Posterior vena cava (tissue), 2 donors: ENCODE data around the gene ELFN1. TPM values are rescaled to one million over a fixed set of nuclear protein-coding genes. Genes with fewer than 3 reads are reported as not detected.

ENCODE experiments used
- DNase-seq: peaks from one replicate; pipeline ENCODE4 v3.0.0-alpha.2; 2020; ENCODE audit warnings: low spot score
- intact Hi-C, 2 donors: fragments of 100-400 bp; cut with DNase I; formaldehyde crosslinking; loops; one replicate each; pipeline versions ENCODE4 v1.14.1 to v1.14.2; 2022 to 2023
- total RNA-seq, 2 donors: library from RNA; stranded (reverse); fragmentation: NEBNext Ultra II Directional; extraction: Animal tissue kit (Norgen Biotek cat#: 25700); gene quantifications; one replicate each; pipeline ENCODE4 v1.2.1, GENCODE V29; 2021
- donor health status: DM: yes; HTN: yes; CAD: no.
- donor health status: DM: yes; HTN: yes; CAD: no.

ELFN1 gene
- total RNA-seq, 2 donors from 2014 or later: 1.2 to 1.8 TPM

DNA sequence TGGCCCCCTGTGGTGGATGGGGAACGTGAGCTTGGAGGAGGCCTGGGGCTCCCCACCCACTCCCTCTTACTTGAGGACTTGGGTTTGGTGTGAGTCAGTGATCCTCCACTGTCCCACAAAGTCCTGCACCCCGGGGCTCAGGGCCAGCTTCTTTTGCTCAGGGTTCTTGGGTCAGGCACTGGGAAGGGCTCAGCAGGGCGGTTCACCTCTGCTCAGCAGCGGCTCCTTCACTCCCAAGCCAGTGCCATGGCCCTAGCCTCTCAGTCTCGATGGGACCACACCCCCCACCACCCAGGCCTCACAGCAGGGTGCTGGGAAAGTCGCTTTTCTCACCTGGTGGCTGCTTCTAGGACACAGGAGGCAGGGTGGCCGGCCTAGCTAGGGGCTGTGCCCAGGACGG, 59.1 kb downstream of the ELFN1 start:
- intact Hi-C loops: no loop called here
- no peak for DNase-seq

DNA sequence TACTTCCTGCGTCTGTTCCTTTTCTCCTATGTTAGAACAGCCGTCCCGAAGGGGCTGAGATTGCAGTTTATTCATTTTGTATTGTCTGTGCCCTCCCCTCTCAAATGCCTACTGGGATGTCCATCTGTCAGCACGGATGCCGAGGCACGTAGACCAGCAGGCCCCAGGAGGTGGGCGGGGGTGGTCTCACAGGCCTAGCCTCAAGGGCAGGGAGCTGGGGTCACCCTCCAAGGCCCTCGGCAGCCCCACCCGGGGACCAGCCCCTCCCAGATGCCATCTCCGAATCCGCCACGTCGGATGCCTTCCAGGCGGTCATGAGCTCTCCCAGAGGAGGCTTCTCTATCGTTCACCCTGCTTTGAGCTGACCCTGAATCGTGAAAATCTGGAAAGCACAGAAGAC, 59.7 kb downstream of the ELFN1 start:
- intact Hi-C loops: no loop called here
- no peak for DNase-seq

DNA sequence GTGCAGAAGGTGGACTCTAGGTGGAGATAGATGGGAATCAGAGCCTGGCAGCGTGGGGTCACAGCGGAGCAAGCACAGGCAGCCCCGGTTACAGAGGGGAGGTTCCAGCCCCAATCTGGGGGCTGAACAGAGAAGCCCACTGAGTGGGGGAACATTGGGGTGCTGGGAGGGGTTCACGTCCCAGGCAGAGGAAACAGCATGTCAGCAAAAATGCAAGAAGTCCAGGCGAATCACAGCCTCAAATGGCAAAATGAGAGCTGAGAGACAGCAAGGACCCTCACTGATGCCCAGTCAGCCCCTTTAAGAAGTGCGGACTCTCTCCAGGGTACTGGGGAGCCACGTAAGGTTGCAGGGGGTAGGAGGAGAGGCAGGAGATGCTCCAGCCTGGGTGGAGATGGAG, 62.0 kb downstream of the ELFN1 start:
- DNase-seq: no peak
- intact Hi-C loops: no loop called here

DNA sequence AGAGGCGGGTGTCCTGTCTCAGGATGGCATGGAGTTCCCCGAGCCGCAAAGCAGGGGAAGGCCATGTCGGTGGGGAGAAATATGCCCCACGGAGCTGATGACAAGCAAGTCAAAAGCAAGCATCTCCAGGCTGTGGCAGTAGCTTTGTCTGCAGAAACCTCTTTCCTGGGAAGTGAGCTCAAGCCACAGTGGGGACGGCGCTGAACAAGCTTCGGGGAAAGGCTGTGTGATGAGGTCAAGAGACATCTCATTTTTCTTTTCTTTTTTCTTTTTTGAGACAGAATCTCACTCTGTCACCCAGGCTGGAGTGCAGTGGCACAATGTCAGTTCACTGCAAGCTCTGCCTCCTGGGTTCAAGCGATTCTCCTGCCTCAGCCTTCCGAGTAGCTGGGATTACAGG, 62.6 kb downstream of the ELFN1 start:
- intact Hi-C loops: no loop called here
- no peak for DNase-seq

DNA sequence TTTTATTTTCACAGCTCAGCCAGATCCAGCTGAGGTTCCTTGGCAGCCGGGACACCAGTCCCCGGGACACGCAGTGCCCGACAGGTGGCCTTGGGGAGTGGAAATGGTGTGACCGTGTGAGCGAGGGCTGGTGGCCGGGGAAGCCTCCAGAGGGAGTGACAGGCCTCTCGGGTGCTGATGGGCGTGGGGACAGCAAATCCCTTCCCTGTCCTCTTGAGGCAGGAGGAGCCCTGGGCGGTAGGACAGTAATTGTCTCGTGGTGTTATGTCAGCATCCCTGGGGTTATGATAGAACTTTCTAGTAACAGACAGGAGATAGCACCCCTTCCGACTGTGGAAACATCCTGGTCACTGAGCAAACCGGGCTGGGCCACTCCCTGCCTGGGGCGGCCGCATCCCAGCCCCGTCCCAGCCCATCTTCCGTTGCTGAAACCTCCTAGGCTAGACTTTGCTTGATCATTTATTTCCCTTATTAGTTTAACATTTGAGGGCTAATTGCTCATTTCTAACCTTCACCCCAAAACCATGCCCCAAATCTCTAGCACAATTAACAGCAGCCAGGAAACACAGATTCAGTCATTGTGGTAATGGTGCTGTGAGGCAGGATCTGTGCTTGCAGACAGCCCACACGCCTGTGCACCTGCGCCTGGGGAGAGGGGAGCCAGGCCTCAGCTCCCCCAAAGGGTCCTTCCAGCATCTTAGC, 63.3 kb downstream of the ELFN1 start:
- intact Hi-C loops: no loop called here
- DNase-seq: no peak

DNA sequence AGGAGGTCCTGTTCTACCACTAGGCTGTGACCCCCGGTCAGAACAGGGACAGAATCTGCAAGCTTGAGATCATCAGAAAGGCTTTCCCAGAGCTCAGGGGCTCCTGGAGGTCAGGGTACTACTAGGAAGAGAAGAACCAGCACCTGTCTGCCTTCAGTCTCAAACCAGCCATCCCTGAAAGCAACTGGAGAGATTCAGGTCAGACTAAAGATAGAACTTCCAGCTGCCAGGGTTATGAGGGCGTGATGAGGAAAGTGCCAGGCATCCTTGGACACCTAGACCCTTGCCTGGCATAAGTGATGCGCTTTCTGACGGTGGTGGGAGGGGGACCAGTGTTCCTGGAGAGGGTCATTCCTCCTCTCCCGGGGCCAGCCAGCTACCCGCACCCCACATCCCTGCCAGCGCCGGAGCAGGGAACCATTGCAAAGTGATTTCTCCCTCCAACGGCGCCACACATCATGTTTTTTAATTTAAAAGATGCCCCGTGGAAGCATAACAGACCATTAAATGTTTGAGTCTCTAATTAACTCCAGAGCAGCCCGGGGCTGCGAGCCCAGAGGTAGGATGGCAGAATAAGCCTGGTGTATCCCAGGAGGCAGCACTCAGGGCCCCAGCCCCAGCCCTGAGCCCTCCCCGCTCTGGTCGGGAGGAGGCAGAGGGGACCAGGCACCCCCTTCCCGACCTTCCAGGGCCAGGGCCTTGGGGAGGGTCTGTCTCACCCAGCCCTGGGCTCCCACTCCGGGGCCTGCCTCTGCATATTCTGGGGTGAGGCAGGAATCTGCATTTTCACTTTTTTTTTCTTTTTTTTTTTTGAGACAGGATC, 64.0 kb downstream of the ELFN1 start:
- intact Hi-C loops: no loop called here

DNA sequence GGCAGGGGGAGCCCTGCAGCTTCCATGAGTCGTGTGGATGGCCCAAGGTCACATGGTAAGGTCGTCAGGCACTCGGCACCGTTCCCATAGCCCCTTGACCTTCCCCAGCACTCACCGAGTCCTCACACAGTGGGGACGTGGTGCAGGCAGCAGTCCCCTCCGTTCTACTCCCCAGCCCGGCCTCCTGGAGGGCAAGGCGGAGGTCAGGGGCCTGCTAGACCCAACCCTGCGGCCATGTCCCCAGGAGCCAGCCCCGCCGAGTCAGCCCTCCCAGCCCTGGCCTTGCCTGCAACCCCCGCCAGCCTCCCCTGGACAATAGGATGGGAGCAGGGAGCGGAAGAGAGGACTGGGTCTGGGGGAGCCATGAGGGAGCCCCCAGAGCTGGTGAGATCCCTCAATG, 65.2 kb downstream of the ELFN1 start:
- DNase-seq: no peak
- intact Hi-C loops: no loop called here

More for the DNA sequence above, 64.0 kb downstream of the ELFN1 start:
- DNase-seq: no peak

DNA sequence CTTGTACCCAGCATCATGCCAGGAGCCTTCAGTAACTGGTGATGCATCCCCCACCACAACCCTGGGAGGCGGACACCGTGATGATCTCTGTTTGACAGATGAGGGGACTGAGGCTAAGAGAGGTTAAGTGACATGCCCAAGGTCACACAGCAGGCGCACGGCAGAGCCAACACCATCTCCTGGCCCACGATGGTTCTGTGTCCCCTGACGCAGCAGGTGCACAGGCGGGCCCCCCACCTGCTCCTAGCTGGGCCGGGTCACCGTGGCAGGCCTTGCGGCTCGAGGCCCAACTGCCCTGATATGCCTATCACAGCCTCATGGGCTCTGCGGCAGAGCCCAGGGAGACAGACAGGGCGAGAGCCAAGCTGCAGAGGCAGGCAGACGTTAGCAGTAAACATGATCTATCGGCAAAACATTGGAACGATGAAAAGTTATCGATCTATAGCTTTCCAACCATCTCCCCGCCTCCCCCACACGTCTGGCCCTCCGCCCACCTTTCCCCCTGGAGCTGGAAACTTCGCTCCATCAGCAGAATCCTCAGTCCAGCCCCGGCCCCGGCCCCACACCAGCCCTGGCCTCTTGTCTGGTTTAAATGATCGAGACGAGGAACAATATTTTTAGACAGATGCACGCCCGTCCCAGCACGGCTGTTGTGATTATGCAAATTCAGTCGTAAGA, 65.9 kb downstream of the ELFN1 start:
- DNase-seq: no peak
- intact Hi-C loops: no loop called here

DNA sequence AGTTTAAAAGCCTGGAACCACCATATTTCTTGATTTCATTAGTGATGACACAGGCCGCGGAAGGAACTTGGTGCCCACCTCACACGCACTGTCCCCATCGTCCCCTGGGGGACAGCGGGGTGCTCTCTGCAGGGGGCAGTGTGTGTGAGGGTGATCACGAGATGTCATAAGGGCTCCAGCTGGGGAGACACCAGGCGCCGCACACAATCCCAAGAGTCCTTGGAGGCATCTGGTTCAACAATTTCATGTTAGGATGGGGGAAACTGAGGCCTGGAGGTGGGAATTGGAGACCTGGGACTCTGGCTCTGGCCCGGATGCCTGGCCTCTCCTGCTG, 66.4 kb downstream of the ELFN1 start:
- intact Hi-C loops: no loop called here
- DNase-seq: no peak

DNA sequence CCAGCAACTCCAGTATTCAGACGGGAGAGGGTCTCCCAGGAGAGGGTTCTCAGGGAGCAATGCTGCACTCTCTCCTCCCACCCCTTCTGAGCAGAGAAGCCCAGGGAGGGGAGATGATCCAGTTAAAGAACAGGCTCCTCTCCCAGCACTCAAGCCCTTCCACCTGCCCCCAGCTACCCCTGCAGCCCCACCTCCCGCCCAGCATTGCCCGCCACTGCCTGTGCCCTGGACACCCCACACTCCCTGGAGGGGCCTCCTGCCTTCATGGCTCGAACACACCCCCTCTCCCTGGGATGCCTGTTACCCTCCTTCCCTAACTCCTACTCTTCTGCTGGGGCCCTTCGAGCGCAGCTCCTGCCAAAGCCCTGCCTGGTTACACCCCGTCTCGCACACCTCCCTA, 66.8 kb downstream of the ELFN1 start:
- intact Hi-C loops: no loop called here
- DNase-seq: no peak

DNA sequence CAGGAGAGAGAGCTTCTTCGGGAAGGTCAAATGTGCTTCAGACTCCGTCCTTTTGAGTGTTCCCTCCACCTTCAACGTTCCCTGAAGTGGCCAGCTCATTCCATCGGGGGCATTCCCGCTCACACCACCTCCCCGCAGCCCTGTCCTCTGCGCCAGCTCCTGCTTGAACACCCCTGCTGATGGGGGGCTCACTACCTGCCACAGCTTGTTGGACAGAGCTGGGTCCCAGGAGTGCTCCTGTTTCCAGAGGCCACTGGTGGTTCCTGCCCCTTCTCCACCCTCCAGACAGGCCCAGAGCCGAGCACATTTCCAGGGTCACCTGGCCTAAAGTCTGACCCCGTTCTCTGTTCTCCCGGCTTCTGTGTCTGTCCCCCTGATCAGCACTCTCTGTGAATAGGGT, 67.4 kb downstream of the ELFN1 start:
- intact Hi-C loops: no loop called here
- DNase-seq: no peak

DNA sequence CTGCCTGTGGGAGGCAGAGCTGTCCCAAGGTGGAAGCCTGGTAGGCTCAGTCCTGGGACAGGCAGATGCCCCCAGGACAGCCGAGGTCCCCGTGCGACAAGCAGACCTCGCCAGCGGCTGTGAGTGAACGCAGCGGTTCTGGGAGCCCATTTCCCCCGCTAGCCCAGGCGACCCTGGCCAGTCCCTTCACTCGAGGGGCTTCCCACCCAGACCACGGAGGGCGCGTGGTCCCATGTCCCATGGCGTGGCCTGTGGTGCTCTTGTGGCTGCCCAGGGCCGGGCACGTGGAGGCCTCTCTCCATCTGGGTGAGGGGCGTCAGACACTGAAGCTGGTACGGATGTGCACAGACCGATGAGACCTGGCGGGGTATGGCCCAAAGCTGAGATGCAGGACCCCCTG, 67.9 kb downstream of the ELFN1 start:
- intact Hi-C loops: no loop called here

DNA sequence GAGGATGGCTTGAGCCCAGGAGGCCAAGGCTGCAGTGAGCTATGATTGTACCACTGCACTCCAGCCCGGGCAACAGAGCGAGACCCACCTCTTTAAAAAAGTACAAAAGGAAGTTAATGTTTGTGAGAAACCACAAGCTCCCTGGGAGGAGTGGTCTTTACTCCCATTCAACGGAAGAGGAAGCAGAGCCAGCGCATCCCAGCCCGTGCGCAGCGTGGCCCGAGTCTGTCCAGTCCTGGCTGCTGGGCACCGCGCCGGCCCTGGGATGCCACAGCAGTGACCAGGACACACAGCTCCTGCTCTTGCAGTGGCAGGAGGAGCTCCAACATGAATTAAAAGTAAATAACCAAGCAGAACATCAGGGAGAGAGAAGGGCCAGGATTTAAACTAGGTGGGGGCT, 68.4 kb downstream of the ELFN1 start:
- no peak for DNase-seq
- intact Hi-C loops: no loop called here

More for the DNA sequence above, 67.9 kb downstream of the ELFN1 start:
- no peak for DNase-seq

DNA sequence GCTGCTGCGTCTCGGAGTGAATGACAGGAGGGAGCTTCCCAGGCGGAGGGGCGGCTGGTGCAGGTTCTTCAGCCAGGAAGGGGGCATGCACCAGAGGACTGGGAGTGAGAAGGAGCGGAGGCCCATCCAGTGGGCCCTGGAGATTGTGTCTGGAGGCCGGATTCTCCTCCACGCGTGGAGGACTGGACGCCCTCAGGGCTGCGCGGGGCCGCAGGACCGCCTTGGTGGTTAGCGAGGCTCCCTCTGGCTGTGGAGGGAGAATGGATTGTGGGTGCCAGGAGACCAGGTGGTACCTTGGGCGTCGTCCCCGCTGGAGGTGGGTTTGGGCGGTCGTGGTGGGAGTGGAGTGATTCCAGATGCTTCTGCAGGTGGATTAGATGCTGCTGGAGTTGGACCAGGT, 68.9 kb downstream of the ELFN1 start:
- intact Hi-C loops: no loop called here
- DNase-seq: no peak

DNA sequence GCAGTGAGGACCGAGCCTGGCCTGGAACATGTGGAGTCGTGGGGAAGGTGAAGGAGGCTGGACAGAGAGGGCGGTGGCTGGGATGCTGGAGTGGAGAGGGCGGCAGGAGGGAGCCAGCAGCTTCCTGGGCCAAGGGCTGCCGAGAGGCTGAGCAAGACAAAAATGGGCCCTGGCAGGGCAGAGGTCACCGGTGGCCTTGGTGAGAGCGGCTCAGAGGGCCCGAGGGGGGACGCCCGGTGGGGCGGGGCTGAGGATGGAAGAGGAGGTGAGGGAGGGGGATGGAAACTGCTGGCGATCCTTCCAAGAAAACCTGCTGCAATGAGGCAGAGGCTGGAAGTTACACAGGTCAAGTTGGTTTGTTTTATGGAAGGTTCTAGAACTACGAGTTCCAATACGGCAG, 69.5 kb downstream of the ELFN1 start:
- no peak for DNase-seq
- intact Hi-C loops: no loop called here

DNA sequence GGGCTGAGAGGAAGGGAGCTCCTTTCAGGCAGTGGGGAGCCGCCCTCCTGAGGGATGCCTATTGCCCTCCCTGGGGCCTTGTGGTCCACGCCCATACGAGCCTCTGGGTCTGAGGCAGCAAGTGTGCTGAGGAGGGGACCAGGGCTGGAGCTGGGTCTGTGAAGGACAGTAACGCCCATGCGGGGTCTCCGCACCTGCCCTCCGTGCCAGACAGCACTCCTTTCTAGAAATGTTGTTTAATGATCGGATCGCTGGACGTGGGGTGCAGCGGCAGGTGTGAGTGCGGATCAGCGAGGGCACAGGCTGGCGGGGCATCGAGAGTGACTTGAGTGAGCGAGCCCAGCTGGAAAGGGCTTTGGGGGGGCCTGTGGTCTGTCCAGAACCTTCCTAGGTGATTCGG, 70.1 kb downstream of the ELFN1 start:
- intact Hi-C loops: no loop called here
- no peak for DNase-seq

DNA sequence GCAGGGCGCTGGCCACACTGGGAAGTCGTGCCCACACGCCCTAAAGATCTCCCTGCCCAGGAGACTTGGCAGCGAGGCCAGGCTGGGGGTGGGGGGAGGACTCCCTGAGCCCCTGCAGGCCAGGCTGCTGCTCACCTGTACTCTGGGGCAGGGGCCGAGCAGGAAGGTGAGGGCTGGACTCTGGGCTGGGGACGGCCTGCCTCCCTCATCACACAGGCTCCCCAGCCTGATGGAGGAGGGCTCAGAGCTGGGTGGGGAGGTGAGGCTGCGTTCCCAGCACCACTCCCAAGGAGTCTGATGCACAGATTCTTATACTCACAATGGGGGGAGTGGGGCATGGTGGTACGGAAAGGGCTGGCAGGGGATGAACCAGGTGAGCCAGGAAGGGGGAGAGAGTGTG, 71.2 kb downstream of the ELFN1 start:
- intact Hi-C loops: no loop called here
- no peak for DNase-seq

DNA sequence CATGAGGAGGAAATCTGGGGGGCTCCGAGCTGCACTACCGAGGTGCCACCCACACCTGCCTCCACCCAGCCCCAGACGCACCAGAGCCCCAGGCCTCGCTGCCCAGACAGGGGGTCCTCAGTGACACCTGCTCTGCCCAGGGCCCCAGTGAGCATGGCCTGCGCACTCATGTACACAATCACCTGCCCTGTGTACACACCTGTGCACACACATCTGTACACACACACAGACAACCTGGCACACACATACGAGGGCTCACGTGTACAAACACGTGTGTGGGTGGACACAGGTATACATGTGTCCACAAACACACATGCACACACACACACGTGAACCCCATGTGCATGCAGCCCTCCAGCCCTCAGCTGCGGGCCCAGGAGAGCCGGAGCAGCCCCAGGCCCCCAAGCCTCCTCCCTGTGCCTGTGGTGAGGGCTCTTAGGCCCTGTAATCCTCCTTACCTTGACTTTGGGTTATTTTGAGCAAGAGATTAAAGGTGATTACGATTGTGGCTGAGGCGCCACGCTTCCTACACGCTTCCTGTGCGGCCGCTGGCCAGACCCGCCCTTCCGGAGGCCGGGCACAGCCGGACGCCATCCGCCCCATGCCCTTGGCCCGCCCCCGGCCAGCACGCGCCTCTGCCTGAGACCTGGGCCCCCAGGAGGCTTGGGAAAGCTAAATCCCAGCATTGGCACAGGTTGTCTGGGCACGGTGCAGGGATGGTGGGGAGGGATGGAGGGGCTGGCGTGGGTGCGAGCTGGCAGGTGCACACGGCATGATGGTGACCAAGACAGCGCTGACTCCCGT, 71.9 kb downstream of the ELFN1 start:
- DNase-seq: no peak
- intact Hi-C loops: no loop called here

DNA sequence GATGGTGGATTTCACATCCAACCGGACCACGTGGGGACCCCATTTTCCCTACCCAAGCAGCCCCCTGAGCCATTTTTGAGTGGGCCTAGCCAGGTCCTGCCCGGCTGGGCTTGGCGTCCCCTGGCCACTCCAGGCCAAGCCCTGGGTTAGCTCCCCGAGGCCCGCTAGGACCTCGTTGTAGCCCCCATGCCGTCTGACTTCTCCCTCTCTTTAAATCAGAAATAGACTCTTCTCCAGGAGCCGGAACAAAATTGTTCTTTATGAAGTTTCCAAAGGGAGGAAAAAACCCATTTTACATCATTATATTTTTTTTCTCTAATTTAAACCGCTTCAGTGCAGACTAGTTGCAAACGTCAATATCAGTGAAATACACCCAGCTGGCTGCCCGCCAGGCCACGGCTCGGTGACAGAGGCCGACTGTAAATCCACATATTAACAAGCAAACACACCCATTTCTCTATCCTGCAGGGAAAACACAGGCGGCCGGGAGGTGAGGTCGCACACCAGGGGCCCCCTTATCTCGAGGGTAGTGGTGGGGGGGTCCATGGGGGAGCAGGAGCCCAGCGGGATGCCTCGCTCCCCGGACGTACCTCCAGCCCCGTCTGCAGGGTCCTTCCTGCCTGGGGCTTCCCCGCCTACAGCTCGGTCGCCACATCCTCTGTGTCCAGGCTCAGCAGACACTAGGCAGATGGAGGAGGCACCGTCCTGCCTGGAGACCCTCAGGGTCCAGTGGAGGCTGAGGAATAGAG, 72.7 kb downstream of the ELFN1 start:
- no peak for DNase-seq
- intact Hi-C loops: no loop called here
